GM12865 (cell line): ENCODE data around the gene SPATA31A6.
"Not testable (repeated sequence)": the region's sequence is repeated elsewhere in the genome, so short reads cannot be mapped to it uniquely, and the experiment has no call there.

Source experiments
- DNase-seq: peaks from one replicate; pipeline ENCODE4 v3.0.0; 2010; ENCODE audit warnings: low read depth
- H3K4me3 ChIP-seq: 2 replicates; pipeline ENCODE4 v1.5.1; 2011; ENCODE audit warnings: mild to moderate bottlenecking, low read depth, low read length, control low read depth
- CTCF ChIP-seq: IDR thresholded peaks from 2 replicates; pipeline ENCODE4 v1.5.1; 2011; ENCODE audit warnings: low read length, control low read depth, low read depth, inconsistent platforms; ENCODE audit not compliant: insufficient read depth; ENCODE audit errors: missing control alignments

Gene SPATA31A6

GRCh38 chr9:42183359-42183758 is at the start of gene SPATA31A6:
Gene SPATA31A6, plus strand, starts transcription at chr9:42183659. Its CDS starts 29 bp downstream, at chr9:42183688.
- not testable (repeated sequence) for DNase-seq, H3K4me3 ChIP-seq

GRCh38 chr9:42160299-42160698 is 23.2 kb upstream of the SPATA31A6 start:
- not testable (repeated sequence) for H3K4me3 ChIP-seq
- DNase-seq: peak; percentile 9
- TF ChIP-seq CTCF: peak; percentile 4

- H3K4me3 ChIP-seq, DNase-seq: not testable (repeated sequence)
These were observed 36.4 kb downstream of the SPATA31A6 start for GRCh38 chr9:42219861-42220260.

- not testable (repeated sequence) for H3K4me3 ChIP-seq, DNase-seq
These were observed 39.8 kb downstream of the SPATA31A6 start for GRCh38 chr9:42223230-42223629.

- not testable (repeated sequence) for H3K4me3 ChIP-seq, DNase-seq
These were observed 49.6 kb downstream of the SPATA31A6 start for GRCh38 chr9:42233031-42233430.

- not testable (repeated sequence) for DNase-seq, H3K4me3 ChIP-seq
These were observed 51.2 kb downstream of the SPATA31A6 start for GRCh38 chr9:42234610-42235009.

- H3K4me3 ChIP-seq, DNase-seq: not testable (repeated sequence)
These were observed 52.0 kb downstream of the SPATA31A6 start for GRCh38 chr9:42235352-42235991.

GRCh38 chr9:42236097-42236496 is 52.6 kb downstream of the SPATA31A6 start:
- H3K4me3 ChIP-seq, DNase-seq: not testable (repeated sequence)

GRCh38 chr9:42237381-42237780 is 53.9 kb downstream of the SPATA31A6 start:
- DNase-seq: not testable (repeated sequence)

GRCh38 chr9:42238862-42239261 is 55.4 kb downstream of the SPATA31A6 start:
- H3K4me3 ChIP-seq, DNase-seq: not testable (repeated sequence)

More at GRCh38 chr9:42237381-42237780, 53.9 kb downstream of the SPATA31A6 start:
- H3K4me3 ChIP-seq: not testable (repeated sequence)
